Measurements from ENCODE around the gene B4GALNT3. TPM values are rescaled to one million over a fixed set of nuclear protein-coding genes. Genes with fewer than 3 reads are reported as not detected.

The B4GALNT3 gene
- total RNA-seq, 1 experiment from 2014 or later: 2.3 TPM

GRCh38 chr12:536751-537245, 77.1 kb downstream of the B4GALNT3 start:
- H3K27me3 ChIP-seq (ENCODE audit: control insufficient read depth, insufficient read depth, low read length): no peaks in the 10 kb centered on the region
- ChIA-PET POLR2A (no interaction called here), CTCF (interaction anchor here (0.5 kb wide), 2 partner anchors 90 to 128 kb away, joined by 4 to 5 read pairs; no protein-coding TSS in a partner anchor)
- H3K27ac ChIP-seq (ENCODE audit: low read length): no peak overlapping the region
- H3K36me3 ChIP-seq (ENCODE audit: control insufficient read depth, insufficient read depth, low read length): no peaks in the 10 kb centered on the region
- no peaks in the 10 kb centered on the region for H3K4me1 ChIP-seq (ENCODE audit: control insufficient read depth, insufficient read depth, low read length)
- no peak for ATAC-seq
- H3K9me3 ChIP-seq (ENCODE audit: control insufficient read depth, insufficient read depth, low read depth, low read length): no peaks in the 10 kb centered on the region
- intact Hi-C loops (cut with micrococcal nuclease; ENCODE audit: unreplicated experiment): no loop called here
- no peak for TF ChIP-seq TCF7L2 (IDR thresholded peaks at IDR 0.05; ENCODE audit: low read depth, low read length)
- no peak for TF ChIP-seq POLR2AphosphoS5 (IDR thresholded peaks at IDR 0.05; ENCODE audit: low read depth, low read length)
- no peak for TF ChIP-seq CTCF (IDR thresholded peaks at IDR 0.05)
- no peak for TF ChIP-seq REST (IDR thresholded peaks at IDR 0.05; ENCODE audit: insufficient read depth in 1 of 2, low read depth in 2 of 2, low read length in 1 of 2)
- TF ChIP-seq SIN3A (IDR thresholded peaks at IDR 0.05; ENCODE audit: borderline replicate concordance, insufficient read depth, low read depth, low read length): no peak
- DNase-seq (ENCODE audit: low read depth, low spot score): no peak
- no TSS peak for BruUV-seq (replicated peaks)
- in situ Hi-C loops (cut with HindIII; ENCODE audit: low pct_unique_long_range_greater_than_20kb, low sequenced_read_pairs): no loop called here
- H3K4me3 ChIP-seq (ENCODE audit: low read depth in 2 of 2, low read length in 2 of 2): no peak overlapping the region

GRCh38 chr12:537772-538171, 78.0 kb downstream of the B4GALNT3 start:
- no TSS peak for BruUV-seq (replicated peaks)
- H3K27me3 ChIP-seq (ENCODE audit: control insufficient read depth, insufficient read depth, low read length): no peaks in the 10 kb centered on the region
- H3K27ac ChIP-seq (ENCODE audit: low read length): no peak overlapping the region
- ATAC-seq (no peak), DNase-seq (ENCODE audit: low read depth, low spot score) (no peak)
- ChIA-PET CTCF (no interaction called here), POLR2A (no interaction called here)
- no peaks in the 10 kb centered on the region for H3K9me3 ChIP-seq (ENCODE audit: control insufficient read depth, insufficient read depth, low read depth, low read length)
- TF ChIP-seq TCF7L2 (IDR thresholded peaks at IDR 0.05; ENCODE audit: low read depth, low read length) (no peak), POLR2AphosphoS5 (IDR thresholded peaks at IDR 0.05; ENCODE audit: low read depth, low read length) (no peak), SIN3A (IDR thresholded peaks at IDR 0.05; ENCODE audit: borderline replicate concordance, insufficient read depth, low read depth, low read length) (no peak), REST (IDR thresholded peaks at IDR 0.05; ENCODE audit: insufficient read depth in 1 of 2, low read depth in 2 of 2, low read length in 1 of 2) (no peak), CTCF (IDR thresholded peaks at IDR 0.05) (no peak)
- in situ Hi-C loops (cut with HindIII; ENCODE audit: low pct_unique_long_range_greater_than_20kb, low sequenced_read_pairs): no loop called here
- H3K36me3 ChIP-seq (ENCODE audit: control insufficient read depth, insufficient read depth, low read length): no peaks in the 10 kb centered on the region
- no peak overlapping the region for H3K4me3 ChIP-seq (ENCODE audit: low read depth in 2 of 2, low read length in 2 of 2)
- intact Hi-C loops (cut with micrococcal nuclease; ENCODE audit: unreplicated experiment): no loop called here
- no peaks in the 10 kb centered on the region; the same call in 1 of the 2 replicates for H3K4me1 ChIP-seq (ENCODE audit: control insufficient read depth, insufficient read depth, low read length)
